ENCODE measurements around the gene XAF1.
"Not testable (repeated sequence)": the region's sequence is repeated elsewhere in the genome, so short reads cannot be mapped to it uniquely, and the experiment has no call there.

XAF1 gene

GRCh38 chr17:6772016-6772415 is 16.2 kb downstream of the XAF1 start:
- H3K27ac Mint-ChIP-seq, result no peak overlapping the region
- peaks cover 21% of the 10 kb centered on the region for H3K27me3 Mint-ChIP-seq (ENCODE audit: low read depth)
- H3K9me3 Mint-ChIP-seq, result peaks cover 74% of the 10 kb centered on the region
- no peak overlapping the region for H3K4me3 Mint-ChIP-seq
- DNase-seq (ENCODE audit: low spot score), result no peak
- H3K36me3 Mint-ChIP-seq (ENCODE audit: low read depth), result peaks cover 82% of the 10 kb centered on the region
- peaks cover 1% of the 10 kb centered on the region for H3K4me1 Mint-ChIP-seq (ENCODE audit: low read depth)

GRCh38 chr17:6774906-6775305 is 19.1 kb downstream of the XAF1 start:
- not testable (repeated sequence) for H3K4me3 Mint-ChIP-seq; H3K27ac Mint-ChIP-seq; DNase-seq (ENCODE audit: low spot score); H3K4me1 Mint-ChIP-seq (ENCODE audit: low read depth)
- H3K36me3 Mint-ChIP-seq (ENCODE audit: low read depth), result peaks cover 55% of the 10 kb centered on the region
- H3K27me3 Mint-ChIP-seq (ENCODE audit: low read depth), result peaks cover 21% of the 10 kb centered on the region
- peaks cover 65% of the 10 kb centered on the region for H3K9me3 Mint-ChIP-seq

GRCh38 chr17:6775871-6776405 is 20.1 kb downstream of the XAF1 start, which contains the start of gene FBXO39:
FBXO39 (plus strand) TSS chr17:6776215; CDS start chr17:6779869, 3,654 bp downstream.
- peaks cover 23% of the 10 kb centered on the region for H3K27me3 Mint-ChIP-seq (ENCODE audit: low read depth)
- H3K9me3 Mint-ChIP-seq, result peaks cover 63% of the 10 kb centered on the region
- peaks cover 1% of the 10 kb centered on the region for H3K4me1 Mint-ChIP-seq (ENCODE audit: low read depth)
- H3K36me3 Mint-ChIP-seq (ENCODE audit: low read depth), result peaks cover 44% of the 10 kb centered on the region
- H3K4me3 Mint-ChIP-seq, result no peak within 1 kb of the TSS
- no peak within 1 kb of the TSS for H3K27ac Mint-ChIP-seq
- DNase-seq (ENCODE audit: low spot score), result no peak

- DNase-seq (ENCODE audit: low spot score), result no peak
- peaks cover 62% of the 10 kb centered on the region for H3K9me3 Mint-ChIP-seq
- H3K27me3 Mint-ChIP-seq (ENCODE audit: low read depth), result peaks cover 42% of the 10 kb centered on the region
- H3K27ac Mint-ChIP-seq, result no peak overlapping the region
- peaks cover 12% of the 10 kb centered on the region for H3K36me3 Mint-ChIP-seq (ENCODE audit: low read depth)
- no peak overlapping the region for H3K4me3 Mint-ChIP-seq
- H3K4me1 Mint-ChIP-seq (ENCODE audit: low read depth), result peaks cover 1% of the 10 kb centered on the region
Measured at GRCh38 chr17:6779411-6779810, 23.6 kb downstream of the XAF1 start.

- Mint-ChIP-seq H3K9me3 (peaks cover 58% of the 10 kb centered on the region), H3K36me3 (ENCODE audit: low read depth) (peaks cover 7% of the 10 kb centered on the region), H3K27ac (no peak overlapping the region), H3K4me1 (ENCODE audit: low read depth) (peaks cover 1% of the 10 kb centered on the region), H3K27me3 (ENCODE audit: low read depth) (peaks cover 42% of the 10 kb centered on the region), H3K4me3 (no peak overlapping the region)
- DNase-seq (ENCODE audit: low spot score), result no peak
Measured at GRCh38 chr17:6780001-6780400, 24.2 kb downstream of the XAF1 start.

GRCh38 chr17:6780886-6781285 is 25.0 kb downstream of the XAF1 start:
- Mint-ChIP-seq H3K27ac (no peak overlapping the region), H3K9me3 (peaks cover 61% of the 10 kb centered on the region), H3K27me3 (ENCODE audit: low read depth) (peaks cover 42% of the 10 kb centered on the region), H3K36me3 (ENCODE audit: low read depth) (peaks cover 4% of the 10 kb centered on the region), H3K4me3 (no peak overlapping the region), H3K4me1 (ENCODE audit: low read depth) (peaks cover 4% of the 10 kb centered on the region)
- no peak for DNase-seq (ENCODE audit: low spot score)

- peaks cover 63% of the 10 kb centered on the region for H3K9me3 Mint-ChIP-seq
- H3K27me3 Mint-ChIP-seq (ENCODE audit: low read depth), result peaks cover 46% of the 10 kb centered on the region
- H3K4me3 Mint-ChIP-seq, result no peak overlapping the region
- peaks cover 3% of the 10 kb centered on the region for H3K4me1 Mint-ChIP-seq (ENCODE audit: low read depth)
- no peak for DNase-seq (ENCODE audit: low spot score)
- H3K36me3 Mint-ChIP-seq (ENCODE audit: low read depth), result peaks cover 2% of the 10 kb centered on the region
- H3K27ac Mint-ChIP-seq, result no peak overlapping the region
Measured at GRCh38 chr17:6782244-6782643, 26.4 kb downstream of the XAF1 start.

- Mint-ChIP-seq H3K27me3 (ENCODE audit: low read depth) (peaks cover 77% of the 10 kb centered on the region), H3K36me3 (ENCODE audit: low read depth) (peaks cover 1% of the 10 kb centered on the region), H3K9me3 (peaks cover 43% of the 10 kb centered on the region), H3K4me1 (ENCODE audit: low read depth) (peaks cover 3% of the 10 kb centered on the region), H3K4me3 (no peak overlapping the region), H3K27ac (no peak overlapping the region)
- no peak for DNase-seq (ENCODE audit: low spot score)
Measured at GRCh38 chr17:6786618-6787017, 30.8 kb downstream of the XAF1 start.

GRCh38 chr17:6787081-6787693 is 31.3 kb downstream of the XAF1 start:
- DNase-seq (ENCODE audit: low spot score), result no peak
- Mint-ChIP-seq H3K27me3 (ENCODE audit: low read depth) (peaks cover 78% of the 10 kb centered on the region), H3K4me3 (no peak overlapping the region)

GRCh38 chr17:6789146-6789545 is 33.3 kb downstream of the XAF1 start:
- no peak overlapping the region for H3K27ac Mint-ChIP-seq
- peaks cover 66% of the 10 kb centered on the region for H3K27me3 Mint-ChIP-seq (ENCODE audit: low read depth)
- H3K4me3 Mint-ChIP-seq, result no peak overlapping the region
- DNase-seq (ENCODE audit: low spot score), result no peak
- H3K4me1 Mint-ChIP-seq (ENCODE audit: low read depth), result peaks cover 3% of the 10 kb centered on the region
- H3K36me3 Mint-ChIP-seq (ENCODE audit: low read depth), result no peaks in the 10 kb centered on the region
- peaks cover 19% of the 10 kb centered on the region for H3K9me3 Mint-ChIP-seq

More at GRCh38 chr17:6787081-6787693, 31.3 kb downstream of the XAF1 start:
- Mint-ChIP-seq H3K9me3 (peaks cover 38% of the 10 kb centered on the region), H3K4me1 (ENCODE audit: low read depth) (peaks cover 3% of the 10 kb centered on the region), H3K27ac (no peak overlapping the region), H3K36me3 (ENCODE audit: low read depth) (no peaks in the 10 kb centered on the region)

GRCh38 chr17:6793748-6794493 is 38.1 kb downstream of the XAF1 start:
- H3K27me3 Mint-ChIP-seq (ENCODE audit: low read depth), result peaks cover 41% of the 10 kb centered on the region
- no peak for DNase-seq (ENCODE audit: low spot score)
- no peaks in the 10 kb centered on the region for H3K9me3 Mint-ChIP-seq
- no peaks in the 10 kb centered on the region for H3K4me1 Mint-ChIP-seq (ENCODE audit: low read depth)
- no peaks in the 10 kb centered on the region for H3K36me3 Mint-ChIP-seq (ENCODE audit: low read depth)
- no peak overlapping the region for H3K27ac Mint-ChIP-seq
- H3K4me3 Mint-ChIP-seq, result no peak overlapping the region

GRCh38 chr17:6796017-6796886 is 40.4 kb downstream of the XAF1 start:
- no peak for DNase-seq (ENCODE audit: low spot score)
- H3K36me3 Mint-ChIP-seq (ENCODE audit: low read depth), result no peaks in the 10 kb centered on the region
- H3K9me3 Mint-ChIP-seq, result no peaks in the 10 kb centered on the region
- peaks cover 26% of the 10 kb centered on the region for H3K27me3 Mint-ChIP-seq (ENCODE audit: low read depth)
- no peak overlapping the region for H3K4me3 Mint-ChIP-seq
- H3K27ac Mint-ChIP-seq, result no peak overlapping the region
- H3K4me1 Mint-ChIP-seq (ENCODE audit: low read depth), result no peaks in the 10 kb centered on the region

- Mint-ChIP-seq H3K27ac (no peak overlapping the region), H3K4me3 (no peak overlapping the region), H3K4me1 (ENCODE audit: low read depth) (no peaks in the 10 kb centered on the region), H3K9me3 (no peaks in the 10 kb centered on the region), H3K27me3 (ENCODE audit: low read depth) (peaks cover 21% of the 10 kb centered on the region), H3K36me3 (ENCODE audit: low read depth) (no peaks in the 10 kb centered on the region)
- DNase-seq (ENCODE audit: low spot score), result no peak
Measured at GRCh38 chr17:6796887-6797490, 41.1 kb downstream of the XAF1 start.
